Endothelial cell of hepatic sinusoid (primary cell): ENCODE results near the gene SPTA1.

Source experiments
- in situ Hi-C: cut with HindIII; loops from 2 replicates; pipeline ENCODE4 v1.10.0; 2017; ENCODE audit warnings: low sequenced_read_pairs

Gene SPTA1

GRCh38 chr1:158687037-158687436, 522 bp upstream of the SPTA1 start:
- in situ Hi-C loops = no loop called here

GRCh38 chr1:158685085-158685484, 1.4 kb downstream of the SPTA1 start:
- in situ Hi-C loops = no loop called here

GRCh38 chr1:158681606-158682005, 4.9 kb downstream of the SPTA1 start:
- in situ Hi-C loops = no loop called here

GRCh38 chr1:158679289-158679688, 7.2 kb downstream of the SPTA1 start:
- in situ Hi-C loops = no loop called here

- in situ Hi-C loops = no loop called here
Observed at GRCh38 chr1:158675563-158676323, 10.8 kb downstream of the SPTA1 start.

GRCh38 chr1:158674302-158674701, 12.2 kb downstream of the SPTA1 start:
- in situ Hi-C loops = no loop called here

GRCh38 chr1:158666037-158666436, 20.5 kb downstream of the SPTA1 start:
- in situ Hi-C loops = no loop called here

- in situ Hi-C loops = no loop called here
Observed at GRCh38 chr1:158654571-158654970, 31.9 kb downstream of the SPTA1 start.

GRCh38 chr1:158654086-158654485, 32.4 kb downstream of the SPTA1 start:
- in situ Hi-C loops = no loop called here

GRCh38 chr1:158652721-158653334, 33.7 kb downstream of the SPTA1 start:
- in situ Hi-C loops = no loop called here

- in situ Hi-C loops = no loop called here
Observed at GRCh38 chr1:158649052-158649451, 37.5 kb downstream of the SPTA1 start.

GRCh38 chr1:158646465-158646864, 40.0 kb downstream of the SPTA1 start:
- in situ Hi-C loops = no loop called here

GRCh38 chr1:158644449-158644848, 42.1 kb downstream of the SPTA1 start:
- in situ Hi-C loops = loop anchor here (5.0 kb wide), 1 partner anchor 53 kb away; no protein-coding TSS in a partner anchor

- in situ Hi-C loops = no loop called here
Observed at GRCh38 chr1:158638904-158639303, 47.6 kb downstream of the SPTA1 start.

- in situ Hi-C loops = no loop called here
Observed at GRCh38 chr1:158638146-158638545, 48.4 kb downstream of the SPTA1 start.

GRCh38 chr1:158613764-158614163, 72.8 kb downstream of the SPTA1 start:
- in situ Hi-C loops = no loop called here

- in situ Hi-C loops = no loop called here
Observed at GRCh38 chr1:158611916-158612315, 74.6 kb downstream of the SPTA1 start.

GRCh38 chr1:158607296-158607695, 79.2 kb downstream of the SPTA1 start:
- in situ Hi-C loops = no loop called here

GRCh38 chr1:158604968-158605367, 81.5 kb downstream of the SPTA1 start, which contains the start of gene OR10Z1:
TSS of gene OR10Z1 (plus strand) at chr1:158605268. CDS start at chr1:158606439, 1,171 bp downstream.
- in situ Hi-C loops = no loop called here

- in situ Hi-C loops = no loop called here
Observed at GRCh38 chr1:158600735-158601134, 85.8 kb downstream of the SPTA1 start.

- in situ Hi-C loops = no loop called here
Observed at GRCh38 chr1:158586942-158587341, 99.6 kb downstream of the SPTA1 start.

GRCh38 chr1:158583962-158584361, 102.6 kb downstream of the SPTA1 start:
- in situ Hi-C loops = no loop called here
